Measurements from ENCODE around the gene FRS3.

Gene FRS3

DNA sequence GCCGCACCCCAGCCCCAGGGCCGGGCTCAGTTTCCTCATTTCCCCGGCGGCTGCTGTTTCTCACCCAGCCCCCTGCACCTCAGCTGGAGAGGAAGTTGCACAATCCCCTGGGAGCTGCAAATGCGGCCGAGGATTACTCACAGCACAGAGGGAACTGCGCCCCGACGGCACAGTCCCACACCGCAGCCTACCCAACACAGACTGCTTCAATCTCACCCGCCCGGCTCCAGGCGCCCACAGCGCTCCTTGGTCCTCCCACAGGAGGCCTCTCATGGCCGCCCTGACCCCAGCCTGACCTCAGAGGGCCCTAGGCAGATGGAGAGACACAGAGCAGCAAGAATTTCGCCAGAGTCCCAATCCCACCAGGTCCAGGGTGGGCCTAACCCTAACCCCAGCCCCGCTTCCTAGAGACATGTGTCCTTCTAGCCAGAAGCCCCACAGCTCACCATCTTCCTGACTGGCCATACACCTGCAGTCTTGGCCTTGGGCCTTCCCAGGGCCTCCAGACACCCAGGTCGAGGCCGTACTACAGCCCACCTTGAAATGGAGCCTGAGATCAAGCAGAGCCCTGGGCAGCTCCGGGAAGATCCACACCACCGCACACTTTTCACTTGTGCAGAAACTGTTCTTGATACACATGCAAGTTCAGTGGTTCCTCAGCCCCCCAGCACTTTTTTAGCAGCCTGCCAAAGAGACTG is 56.0 kb downstream of the FRS3 start:
- peak; percentile 99 for TF ChIP-seq Cebpa-rat (IDR thresholded peaks at IDR 0.05)
- Histone ChIP-seq H3K4me2 (peak overlapping the region; percentile 100), H3K4me3 (peak overlapping the region; percentile 57), H3K9ac (peak overlapping the region; percentile 71), H3K27ac (peak overlapping the region; percentile 89), H3K9me3 (no peaks in the 10 kb centered on the region), H3K4me1 (peaks cover 100% of the 10 kb centered on the region), H4K20me1 (peaks cover 62% of the 10 kb centered on the region; the same call in 1 of the 2 replicates), H3K27me3 (no peaks in the 10 kb centered on the region), H3K36me3 (peaks cover 12% of the 10 kb centered on the region; the same call in 1 of the 2 replicates)

DNA sequence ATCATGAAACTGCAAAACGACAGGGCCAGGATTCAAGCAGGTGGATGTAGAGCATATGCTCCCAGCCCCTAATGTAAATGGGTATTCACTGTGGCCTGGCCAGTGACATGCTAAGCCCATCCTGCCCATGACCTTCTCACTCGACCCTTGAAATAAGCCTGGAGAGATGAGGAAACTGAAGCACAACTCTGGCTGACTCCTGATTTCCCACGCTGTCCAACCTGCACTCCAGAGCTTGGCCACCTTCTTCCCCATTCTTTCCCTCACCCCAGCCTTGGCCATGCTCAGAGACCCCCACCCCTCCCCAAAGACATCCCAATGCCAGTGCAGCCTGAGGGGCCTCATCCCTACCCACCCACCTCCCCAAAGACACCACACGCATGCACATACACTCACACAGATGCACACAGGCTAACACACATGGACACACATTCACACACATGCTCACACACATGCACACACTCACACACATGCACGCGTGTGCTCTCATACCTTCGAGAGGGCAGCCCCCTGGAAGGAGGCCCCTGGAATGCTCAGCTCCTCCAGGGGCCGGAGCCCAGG is 56.7 kb downstream of the FRS3 start:
- Histone ChIP-seq H3K4me1 (peaks cover 100% of the 10 kb centered on the region), H3K9me3 (no peaks in the 10 kb centered on the region), H3K4me2 (peak overlapping the region; percentile 100), H4K20me1 (peaks cover 63% of the 10 kb centered on the region; the same call in 1 of the 2 replicates), H3K4me3 (peak overlapping the region; percentile 57), H3K36me3 (peaks cover 14% of the 10 kb centered on the region; the same call in 1 of the 2 replicates), H3K27me3 (no peaks in the 10 kb centered on the region), H3K9ac (peak overlapping the region; percentile 71; the same call in 1 of the 2 replicates), H3K27ac (peak overlapping the region; percentile 89)
- no peak for TF ChIP-seq Cebpa-rat (IDR thresholded peaks at IDR 0.05)

DNA sequence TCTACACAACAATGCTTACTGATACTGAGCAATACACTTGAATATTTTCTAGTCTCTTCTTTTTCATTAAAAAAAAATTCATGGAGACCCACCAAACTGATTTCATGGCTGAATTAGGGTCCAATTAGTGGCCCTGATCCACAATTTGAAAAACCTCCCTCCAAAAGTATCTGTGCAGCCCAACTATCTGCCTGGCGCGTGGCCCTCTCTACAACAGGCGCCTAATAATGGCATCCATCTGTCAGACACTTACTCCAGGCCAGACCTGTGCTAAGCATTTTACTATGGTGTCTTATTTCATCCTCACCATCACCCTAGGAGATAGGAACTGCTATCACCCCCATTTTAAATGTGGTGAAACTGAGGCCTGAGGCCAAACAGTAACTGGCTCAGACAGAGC is 58.3 kb downstream of the FRS3 start:
- no peaks in the 10 kb centered on the region for H3K9me3 ChIP-seq
- peak overlapping the region; percentile 89 for H3K27ac ChIP-seq
- no peak overlapping the region for H3K4me3 ChIP-seq
- peaks cover 14% of the 10 kb centered on the region; the same call in 1 of the 2 replicates for H3K36me3 ChIP-seq
- peak overlapping the region; percentile 100 for H3K4me2 ChIP-seq
- TF ChIP-seq Cebpa-rat (IDR thresholded peaks at IDR 0.05): no peak
- no peaks in the 10 kb centered on the region for H3K27me3 ChIP-seq
- H4K20me1 ChIP-seq: peaks cover 72% of the 10 kb centered on the region
- peaks cover 100% of the 10 kb centered on the region for H3K4me1 ChIP-seq
- H3K9ac ChIP-seq: no peak overlapping the region

GRCh38 chr6:41720783-41721182 is 58.9 kb downstream of the FRS3 start:
- H3K27ac ChIP-seq: peak overlapping the region; percentile 46
- H3K4me2 ChIP-seq: peak overlapping the region; percentile 8; the same call in 1 of the 2 replicates
- H3K27me3 ChIP-seq: no peaks in the 10 kb centered on the region
- peaks cover 100% of the 10 kb centered on the region for H3K4me1 ChIP-seq
- no peak overlapping the region for H3K9ac ChIP-seq
- TF ChIP-seq Cebpa-rat (IDR thresholded peaks at IDR 0.05): no peak
- H3K4me3 ChIP-seq: no peak overlapping the region
- H4K20me1 ChIP-seq: peaks cover 79% of the 10 kb centered on the region
- peaks cover 14% of the 10 kb centered on the region; the same call in 1 of the 2 replicates for H3K36me3 ChIP-seq
- H3K9me3 ChIP-seq: no peaks in the 10 kb centered on the region

GRCh38 chr6:41720262-41720620 is 59.5 kb downstream of the FRS3 start:
- H3K9me3 ChIP-seq: no peaks in the 10 kb centered on the region
- H4K20me1 ChIP-seq: peaks cover 80% of the 10 kb centered on the region
- peak overlapping the region; percentile 8; the same call in 1 of the 2 replicates for H3K4me2 ChIP-seq
- no peak overlapping the region for H3K4me3 ChIP-seq
- no peak for TF ChIP-seq Cebpa-rat (IDR thresholded peaks at IDR 0.05)
- H3K27ac ChIP-seq: peak overlapping the region; percentile 38; the same call in 1 of the 2 replicates
- no peak overlapping the region for H3K9ac ChIP-seq
- H3K27me3 ChIP-seq: no peaks in the 10 kb centered on the region
- H3K36me3 ChIP-seq: peaks cover 14% of the 10 kb centered on the region; the same call in 1 of the 2 replicates
- H3K4me1 ChIP-seq: peaks cover 100% of the 10 kb centered on the region
